CD4-positive, alpha-beta memory T cell (primary cell): ENCODE measurements around the gene CEP170. TPM values are rescaled to one million over a fixed set of nuclear protein-coding genes. Genes with fewer than 3 reads are reported as not detected.

ENCODE experiments used
- CTCF ChIA-PET: fragments of 350-600 bp; sonication (Branson Sonifier 250); formaldehyde crosslinking; loops from one replicate; lab custom pipeline; 2021; ENCODE audit warnings: inconsistent platforms; ENCODE audit not compliant: partially characterized antibody; lab: Charles Lee
- POLR2A ChIA-PET: fragments of 350-600 bp; sonication (Branson Sonifier 250); formaldehyde crosslinking; loops from one replicate; lab custom pipeline; 2021; ENCODE audit not compliant: partially characterized antibody; lab: Charles Lee
- DNase-seq, 5 donors: peaks; one replicate each; pipeline versions ENCODE4 v3.0.0 to v3.0.0-alpha.2; 2020 to 2022; ENCODE audit warnings: mixed read lengths in 1 of 5
- H3K27ac ChIP-seq: one replicate; pipeline ENCODE4 v1.7.0; 2013; ENCODE audit warnings: low read depth, low read length
- H3K27me3 ChIP-seq: 2 replicates; pipeline ENCODE4 v1.7.0; 2013; ENCODE audit warnings: mild to moderate bottlenecking, low read length, moderate library complexity; ENCODE audit not compliant: insufficient read depth
- H3K36me3 ChIP-seq: 2 replicates; pipeline ENCODE4 v1.7.0; 2013; ENCODE audit warnings: mild to moderate bottlenecking, low read length, moderate library complexity; ENCODE audit not compliant: insufficient read depth
- H3K4me1 ChIP-seq: 2 replicates; pipeline ENCODE4 v1.7.0; 2013; ENCODE audit warnings: mild to moderate bottlenecking, low read length, moderate library complexity; ENCODE audit not compliant: insufficient read depth
- H3K4me3 ChIP-seq, 2 donors: one replicate each; pipeline ENCODE4 v1.7.0; 2013; ENCODE audit warnings: low read length in 2 of 2, mild to moderate bottlenecking in 1 of 2
- H3K9me3 ChIP-seq, 2 donors: one replicate each; pipeline ENCODE4 v1.7.0; 2013; ENCODE audit warnings: low read length in 2 of 2, control low read depth in 1 of 2; ENCODE audit not compliant: control insufficient read depth in 1 of 2
- H3K27ac Mint-ChIP-seq, 7 donors: one replicate each; pipeline ENCODE4 v1.8.0; 2020 to 2021; ENCODE audit warnings: mixed read lengths in 7 of 7, mild to moderate bottlenecking in 6 of 7, inconsistent platforms in 3 of 7, moderate library complexity in 3 of 7
- H3K27me3 Mint-ChIP-seq, 2 donors: one replicate each; pipeline ENCODE4 v1.8.0; 2020 to 2021; ENCODE audit warnings: mixed read lengths in 2 of 2
- H3K36me3 Mint-ChIP-seq, 2 donors: one replicate each; pipeline ENCODE4 v1.8.0; 2020 to 2021; ENCODE audit warnings: mixed read lengths in 2 of 2, inconsistent platforms in 1 of 2, mild to moderate bottlenecking in 1 of 2
- H3K4me1 Mint-ChIP-seq, 4 donors: one replicate each; pipeline ENCODE4 v1.8.0; 2020 to 2021; ENCODE audit warnings: mixed read lengths in 4 of 4, mild to moderate bottlenecking in 1 of 4
- H3K4me3 Mint-ChIP-seq, 8 donors: one replicate each; pipeline ENCODE4 v1.8.0; 2020 to 2021; ENCODE audit warnings: mixed read lengths in 8 of 8, mild to moderate bottlenecking in 7 of 8, moderate library complexity in 6 of 8, inconsistent platforms in 3 of 8
- H3K9me3 Mint-ChIP-seq, 8 donors: one replicate each; pipeline ENCODE4 v1.8.0; 2020 to 2021; ENCODE audit warnings: mixed read lengths in 8 of 8, mild to moderate bottlenecking in 5 of 8, inconsistent platforms in 3 of 8, moderate library complexity in 1 of 8
- intact Hi-C: fragments of 100-400 bp; cut with micrococcal nuclease; formaldehyde crosslinking; loops from one replicate; pipeline ENCODE4 v1.15.1; 2023
- polyA plus RNA-seq, 2 donors: library from polyadenylated mRNA; unstranded; fragments of 300-500 nt; fragmentation: Illumina TruSeq; gene quantifications; one replicate each; pipeline ENCODE4 v1.2.3, GENCODE V29; 2021
- total RNA-seq, 2 experiments: library from RNA; stranded (reverse); gene quantifications; one replicate each; pipeline ENCODE4 v1.2.3, GENCODE V29; 2021

CEP170 gene
- total and polyA plus RNA-seq, 4 experiments from 2014 or later = 3.9 to 40.7 (median 23.6) TPM

DNA sequence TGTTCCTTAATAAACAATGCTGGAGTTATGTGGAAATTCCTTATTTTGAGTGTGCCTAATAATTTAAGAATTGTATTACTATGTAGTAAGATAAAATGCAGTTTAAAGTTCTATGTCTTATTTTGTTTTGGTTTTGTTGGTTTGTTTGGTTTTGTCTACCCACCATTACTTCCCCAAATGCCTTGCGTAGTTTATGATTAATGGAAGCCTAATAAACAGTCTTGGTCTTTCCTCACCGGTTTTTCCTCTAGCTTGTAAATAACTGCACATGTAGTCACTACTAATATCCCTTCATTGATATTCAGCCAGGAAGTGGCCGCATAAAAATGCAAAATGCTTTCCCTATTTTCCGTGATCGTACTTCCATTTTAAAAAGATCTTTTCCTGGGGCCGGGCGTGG lies 3.6 kb upstream of the CEP170 start:
- Mint-ChIP-seq H3K9me3 (peaks cover 0 to 3% (median 0%) of the 10 kb centered on the region in 8 donors), H3K4me3 (no peak overlapping the region), H3K27ac (no peak overlapping the region), H3K4me1 (peaks cover 16 to 37% (median 30%) of the 10 kb centered on the region in 4 donors), H3K36me3 (peaks cover 8 to 14% of the 10 kb centered on the region in 2 donors), H3K27me3 (peaks cover 0 to 2% of the 10 kb centered on the region in 2 donors)
- Histone ChIP-seq H3K9me3 (no peaks in the 10 kb centered on the region), H3K4me1 (peaks cover 18% of the 10 kb centered on the region), H3K27me3 (no peaks in the 10 kb centered on the region), H3K4me3 (no peak overlapping the region), H3K27ac (no peak overlapping the region), H3K36me3 (no peaks in the 10 kb centered on the region)
- ChIA-PET POLR2A (no interaction called here), CTCF (no interaction called here)
- DNase-seq = no peak
- intact Hi-C loops = loop anchor here (5.0 kb wide), 2 partner anchors 1411 to 1726 kb away; partner anchors contain the start of genes EXO1 and KMO

GRCh38 chr1:243257189-243257588 lies 2.1 kb upstream of the CEP170 start:
- peaks cover 0 to 3% (median 0%) of the 10 kb centered on the region in 8 donors for H3K9me3 Mint-ChIP-seq
- no peak for DNase-seq
- peak overlapping the region in 2 of 8 donors; percentile 25 to 46 for H3K4me3 Mint-ChIP-seq
- intact Hi-C loops = loop anchor here (5.0 kb wide), 2 partner anchors 1410 to 1725 kb away; partner anchors contain the start of genes EXO1 and KMO
- Histone ChIP-seq H3K27ac (no peak overlapping the region), H3K4me1 (peaks cover 25% of the 10 kb centered on the region), H3K9me3 (no peaks in the 10 kb centered on the region), H3K27me3 (no peaks in the 10 kb centered on the region), H3K36me3 (no peaks in the 10 kb centered on the region), H3K4me3 (no peak overlapping the region)
- peaks cover 8 to 14% of the 10 kb centered on the region in 2 donors for H3K36me3 Mint-ChIP-seq
- peak overlapping the region in 1 of 7 donors; percentile 100 for H3K27ac Mint-ChIP-seq
- ChIA-PET CTCF (no interaction called here), POLR2A (interaction anchor here (3.0 kb wide), 1 partner anchor 1578 kb away, joined by 21 read pairs; the partner anchor contains the start of gene COX20)
- peaks cover 23 to 41% (median 35%) of the 10 kb centered on the region in 4 donors for H3K4me1 Mint-ChIP-seq
- H3K27me3 Mint-ChIP-seq = peaks cover 0 to 2% of the 10 kb centered on the region in 2 donors

GRCh38 chr1:243256590-243256989 lies 1.5 kb upstream of the CEP170 start:
- peaks cover 25 to 47% (median 39%) of the 10 kb centered on the region in 4 donors for H3K4me1 Mint-ChIP-seq
- intact Hi-C loops = loop anchor here (5.0 kb wide), 2 partner anchors 1409 to 1724 kb away; partner anchors contain the start of genes EXO1 and KMO
- H3K27ac Mint-ChIP-seq = peak overlapping the region; percentile 99 to 100 (median 100)
- DNase-seq = no peak
- peaks cover 8 to 14% of the 10 kb centered on the region in 2 donors for H3K36me3 Mint-ChIP-seq
- peak overlapping the region; percentile 96 to 100 (median 100) for H3K4me3 Mint-ChIP-seq
- Histone ChIP-seq H3K4me3 (peak overlapping the region; percentile 85 to 92), H3K4me1 (peaks cover 25% of the 10 kb centered on the region), H3K27me3 (no peaks in the 10 kb centered on the region), H3K9me3 (no peaks in the 10 kb centered on the region), H3K27ac (peak overlapping the region; percentile 87), H3K36me3 (no peaks in the 10 kb centered on the region)
- ChIA-PET CTCF (interaction anchor here (1.0 to 1.5 kb wide), 2 partner anchors 795 to 1043 kb away, joined by 3 to 6 read pairs; no protein-coding TSS in a partner anchor), POLR2A (interaction anchor here (0.8 to 3.0 kb wide), 8 partner anchors 16 to 1713 kb away, joined by 3 to 21 read pairs (median 10); partner anchors contain the start of genes CATSPERE, CHML, COX20 and DESI2)
- peaks cover 0 to 3% (median 0%) of the 10 kb centered on the region in 8 donors for H3K9me3 Mint-ChIP-seq
- H3K27me3 Mint-ChIP-seq = peaks cover 0 to 2% of the 10 kb centered on the region in 2 donors

DNA sequence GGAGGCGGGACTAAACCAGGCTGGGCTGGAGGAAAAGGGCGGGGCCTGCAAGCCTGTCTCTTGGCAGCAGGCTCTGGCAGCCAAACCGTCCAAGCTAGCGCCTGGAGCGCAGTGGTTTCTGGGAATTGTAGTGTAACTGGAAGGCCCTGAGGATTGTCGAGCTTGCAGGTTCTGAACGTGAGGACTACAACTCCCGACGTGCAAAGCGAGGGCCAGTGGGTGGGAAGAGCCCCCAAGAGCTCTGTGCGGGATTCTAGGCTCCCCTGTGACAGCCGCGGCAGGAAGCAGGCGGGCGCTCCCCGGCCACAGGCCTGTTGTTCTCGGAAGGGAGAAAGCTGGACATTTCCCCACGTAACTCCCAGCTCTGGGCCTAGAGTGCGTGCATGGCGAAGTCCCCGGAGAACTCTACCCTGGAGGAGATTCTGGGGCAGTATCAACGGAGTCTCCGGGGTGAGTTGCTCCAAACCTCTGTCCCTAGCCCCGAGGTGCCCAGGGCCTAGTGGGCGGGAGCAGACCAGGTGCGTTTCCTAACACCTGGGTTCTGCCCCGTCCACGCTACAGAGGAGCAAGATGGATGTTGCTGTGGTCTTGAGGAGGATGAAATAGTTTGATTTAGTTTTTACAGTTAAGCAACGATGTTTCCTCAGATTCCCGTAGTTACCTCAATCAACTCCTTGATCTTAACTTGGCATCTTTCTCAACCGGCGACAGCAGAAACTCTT lies 871 bp upstream of the CEP170 start, which contains the start of gene SDCCAG8:
Gene SDCCAG8 (plus strand): TSS at position 251 of the 722 bp plus-strand sequence. CDS start 133 bp downstream, at position 384.
- intact Hi-C loops = loop anchor here (1.0 to 5.0 kb wide), 9 partner anchors 595 to 1737 kb away; partner anchors contain the start of genes AKT3, CHML, EXO1 and FH
- Mint-ChIP-seq H3K36me3 (peaks cover 5 to 14% of the 10 kb centered on the region in 2 donors), H3K27ac (peak within 1 kb of the TSS; percentile 99 to 100 (median 100)), H3K9me3 (peaks cover 0 to 3% (median 0%) of the 10 kb centered on the region in 8 donors), H3K27me3 (peaks cover 0 to 2% of the 10 kb centered on the region in 2 donors), H3K4me3 (peak within 1 kb of the TSS; percentile 96 to 100 (median 100)), H3K4me1 (peaks cover 27 to 51% (median 37%) of the 10 kb centered on the region in 4 donors)
- H3K36me3 ChIP-seq = no peaks in the 10 kb centered on the region
- ChIA-PET POLR2A (interaction anchor here (0.8 to 3.0 kb wide), 22 partner anchors 13 to 1715 kb away, joined by 3 to 21 read pairs (median 6); partner anchors contain the start of genes ADSS2, CATSPERE, CHML and COX20), CTCF (interaction anchor here (1.0 to 1.5 kb wide), 3 partner anchors 796 to 1043 kb away, joined by 3 to 6 read pairs (median 3); no protein-coding TSS in a partner anchor)
- peak within 1 kb of the TSS; percentile 85 to 92 for H3K4me3 ChIP-seq
- H3K9me3 ChIP-seq = no peaks in the 10 kb centered on the region
- H3K27me3 ChIP-seq = no peaks in the 10 kb centered on the region
- peak within 1 kb of the TSS; percentile 87 for H3K27ac ChIP-seq
- H3K4me1 ChIP-seq = peaks cover 25% of the 10 kb centered on the region
- DNase-seq = peak; percentile 93 to 97 (median 94)

- peak overlapping the region; percentile 80 to 92 for H3K4me3 ChIP-seq
- peaks cover 0 to 2% of the 10 kb centered on the region in 2 donors for H3K27me3 Mint-ChIP-seq
- peak overlapping the region; percentile 96 to 100 (median 98) for H3K27ac Mint-ChIP-seq
- ChIA-PET POLR2A (interaction anchor here (1.0 to 3.0 kb wide), 17 partner anchors 13 to 1716 kb away, joined by 3 to 21 read pairs (median 6); partner anchors contain the start of genes ADSS2, CATSPERE, CHML and COX20), CTCF (no interaction called here)
- no peaks in the 10 kb centered on the region for H3K9me3 ChIP-seq
- peaks cover 0 to 14% of the 10 kb centered on the region in 2 donors for H3K36me3 Mint-ChIP-seq
- H3K27me3 ChIP-seq = no peaks in the 10 kb centered on the region
- intact Hi-C loops = loop anchor here (2.0 kb wide), 2 partner anchors 596 to 1614 kb away; partner anchors contain the start of genes AKT3, CHML and OPN3
- no peaks in the 10 kb centered on the region for H3K36me3 ChIP-seq
- peak overlapping the region; percentile 87 for H3K27ac ChIP-seq
- DNase-seq = peak in 4 of 5 donors; percentile 50 to 79 (median 60)
- peaks cover 25% of the 10 kb centered on the region for H3K4me1 ChIP-seq
- peaks cover 29 to 47% (median 33%) of the 10 kb centered on the region in 4 donors for H3K4me1 Mint-ChIP-seq
- H3K9me3 Mint-ChIP-seq = peaks cover 0 to 3% (median 0%) of the 10 kb centered on the region in 8 donors
- peak overlapping the region; percentile 89 to 98 (median 95) for H3K4me3 Mint-ChIP-seq
Observed at GRCh38 chr1:243254233-243254926, 701 bp downstream of the CEP170 start.

- ChIA-PET CTCF (no interaction called here), POLR2A (interaction anchor here (0.9 to 2.8 kb wide), 5 partner anchors 13 to 1398 kb away, joined by 3 to 15 read pairs (median 4); no protein-coding TSS in a partner anchor)
- Histone ChIP-seq H3K36me3 (no peaks in the 10 kb centered on the region), H3K27me3 (no peaks in the 10 kb centered on the region), H3K4me3 (peak overlapping the region in 1 of 2 donors; percentile 24), H3K4me1 (peaks cover 25% of the 10 kb centered on the region), H3K9me3 (no peaks in the 10 kb centered on the region), H3K27ac (no peak overlapping the region)
- H3K27me3 Mint-ChIP-seq = peaks cover 0 to 2% of the 10 kb centered on the region in 2 donors
- H3K9me3 Mint-ChIP-seq = peaks cover 0 to 3% (median 0%) of the 10 kb centered on the region in 8 donors
- peaks cover 0 to 14% of the 10 kb centered on the region in 2 donors for H3K36me3 Mint-ChIP-seq
- intact Hi-C loops = loop anchor here (2.0 kb wide), 2 partner anchors 597 to 1613 kb away; partner anchors contain the start of genes AKT3, CHML and OPN3
- H3K4me1 Mint-ChIP-seq = peaks cover 29 to 48% (median 34%) of the 10 kb centered on the region in 4 donors
- peak overlapping the region; percentile 89 to 98 (median 95) for H3K4me3 Mint-ChIP-seq
- DNase-seq = no peak
- H3K27ac Mint-ChIP-seq = peak overlapping the region; percentile 66 to 100 (median 97)
Observed at GRCh38 chr1:243253926-243254232, 1.2 kb downstream of the CEP170 start.
